ENCODE results near the gene CNDP2. TPM values are rescaled to one million over a fixed set of nuclear protein-coding genes. Genes with fewer than 3 reads are reported as not detected.

The CNDP2 gene
- total and polyA plus RNA-seq, 2 donors (not counting 1 experiment from before 2014, with no cell fraction given) = 121 to 182 TPM

- no peak overlapping the region for H2AFZ ChIP-seq (ENCODE audit: insufficient read depth, low read depth, low read length, poor library complexity, severe bottlenecking)
- ChIA-PET POLR2A (no interaction called here), CTCF (interaction anchor here (1.6 kb wide), 1 partner anchor 16 kb away, joined by 10 read pairs; no protein-coding TSS in a partner anchor)
- Mint-ChIP-seq H3K4me3 (no peak overlapping the region), H3K27me3 (peaks cover 13% of the 10 kb centered on the region), H3K9me3 (ENCODE audit: insufficient read depth) (peaks cover 7% of the 10 kb centered on the region), H3K27ac (no peak overlapping the region), H3K4me1 (peaks cover 4% of the 10 kb centered on the region)
- H3K27ac ChIP-seq (ENCODE audit: low read length in 2 of 2) = no peak overlapping the region
- H4K20me1 ChIP-seq (ENCODE audit: control insufficient read depth, insufficient read depth, low read length, poor library complexity, severe bottlenecking) = no peaks in the 10 kb centered on the region
- H3K36me3 ChIP-seq (replicated peaks in 1 of 2; ENCODE audit: control extremely low read depth in 1 of 2, control insufficient read depth in 1 of 2, extremely low read depth in 1 of 2, insufficient read depth in 2 of 2, low read length in 1 of 2) = no peaks in the 10 kb centered on the region
- H3K4me1 ChIP-seq (ENCODE audit: control insufficient read depth in 2 of 2, insufficient read depth in 2 of 2, low read length in 2 of 2) = no peaks in the 10 kb centered on the region
- H3K9me3 ChIP-seq (ENCODE audit: control extremely low read depth in 1 of 3, control insufficient read depth in 2 of 3, insufficient read depth in 1 of 3, low read length in 2 of 3) = peaks cover 1 to 8% (median 3%) of the 10 kb centered on the region in 3 donors
- no peaks in the 10 kb centered on the region for H3K79me2 ChIP-seq (ENCODE audit: control insufficient read depth, insufficient read depth, low read length)
- WGBS (ENCODE audit: insufficient coverage) = 93% methylated on average over 1 of the region's 7 CpGs
- ATAC-seq (ENCODE audit: low read depth) (no peak), DNase-seq (no peak)
- H3K9ac ChIP-seq (ENCODE audit: low read length) = no peak overlapping the region
- H3K27me3 ChIP-seq (replicated peaks in 1 of 4; ENCODE audit: control extremely low read depth in 1 of 4, control insufficient read depth in 3 of 4, insufficient read depth in 4 of 4, low read length in 3 of 4) = peaks cover 0 to 6% (median 0%) of the 10 kb centered on the region in 4 experiments
- intact Hi-C loops (cut with micrococcal nuclease) = no loop called here
- H3K4me2 ChIP-seq (replicated peaks; ENCODE audit: low read depth, low read length, poor library complexity, severe bottlenecking) = no peak overlapping the region
- TF ChIP-seq CTCF (IDR thresholded peaks at IDR 0.05) (no peak), EZH2 (IDR thresholded peaks at IDR 0.05; ENCODE audit: borderline replicate concordance, insufficient read depth, low read depth, low read length, poor library complexity, severe bottlenecking) (no peak)
- no peak overlapping the region for H3K4me3 ChIP-seq (ENCODE audit: control extremely low read depth in 1 of 5, extremely low read depth in 1 of 5, insufficient read depth in 1 of 5, low read depth in 2 of 5, low read length in 4 of 5)
Measured at GRCh38 chr18:74567822-74568221, 71.7 kb downstream of the CNDP2 start.

GRCh38 chr18:74569401-74569800 is 73.2 kb downstream of the CNDP2 start:
- ATAC-seq (ENCODE audit: low read depth) = no peak
- H3K36me3 ChIP-seq (replicated peaks in 1 of 2; ENCODE audit: control extremely low read depth in 1 of 2, control insufficient read depth in 1 of 2, extremely low read depth in 1 of 2, insufficient read depth in 2 of 2, low read length in 1 of 2) = no peaks in the 10 kb centered on the region
- POLR2A ChIA-PET = no interaction called here
- no peak overlapping the region for H3K9ac ChIP-seq (ENCODE audit: low read length)
- no peak overlapping the region for H3K4me3 ChIP-seq (ENCODE audit: control extremely low read depth in 1 of 5, extremely low read depth in 1 of 5, insufficient read depth in 1 of 5, low read depth in 2 of 5, low read length in 4 of 5)
- Mint-ChIP-seq H3K27ac (no peak overlapping the region), H3K9me3 (ENCODE audit: insufficient read depth) (peaks cover 7% of the 10 kb centered on the region), H3K4me3 (no peak overlapping the region), H3K27me3 (peaks cover 13% of the 10 kb centered on the region), H3K4me1 (peaks cover 4% of the 10 kb centered on the region)
- DNase-seq = no peak
- intact Hi-C loops (cut with micrococcal nuclease) = no loop called here
- H3K27ac ChIP-seq (ENCODE audit: low read length in 2 of 2) = no peak overlapping the region
- H3K4me2 ChIP-seq (replicated peaks; ENCODE audit: low read depth, low read length, poor library complexity, severe bottlenecking) = no peak overlapping the region
- H3K27me3 ChIP-seq (replicated peaks in 1 of 4; ENCODE audit: control extremely low read depth in 1 of 4, control insufficient read depth in 3 of 4, insufficient read depth in 4 of 4, low read length in 3 of 4) = peaks cover 0 to 6% (median 0%) of the 10 kb centered on the region in 4 experiments
- no peaks in the 10 kb centered on the region for H4K20me1 ChIP-seq (ENCODE audit: control insufficient read depth, insufficient read depth, low read length, poor library complexity, severe bottlenecking)
- TF ChIP-seq CTCF (IDR thresholded peaks at IDR 0.05) (no peak), EZH2 (IDR thresholded peaks at IDR 0.05; ENCODE audit: borderline replicate concordance, insufficient read depth, low read depth, low read length, poor library complexity, severe bottlenecking) (no peak)
- no peaks in the 10 kb centered on the region for H3K4me1 ChIP-seq (ENCODE audit: control insufficient read depth in 2 of 2, insufficient read depth in 2 of 2, low read length in 2 of 2)
- no peaks in the 10 kb centered on the region for H3K79me2 ChIP-seq (ENCODE audit: control insufficient read depth, insufficient read depth, low read length)
- 100% methylated on average over 3 of the region's 4 CpGs for WGBS (ENCODE audit: insufficient coverage)
- H2AFZ ChIP-seq (ENCODE audit: insufficient read depth, low read depth, low read length, poor library complexity, severe bottlenecking) = no peak overlapping the region
- peaks cover 1 to 8% (median 3%) of the 10 kb centered on the region in 3 donors for H3K9me3 ChIP-seq (ENCODE audit: control extremely low read depth in 1 of 3, control insufficient read depth in 2 of 3, insufficient read depth in 1 of 3, low read length in 2 of 3)
- CTCF ChIA-PET = interaction anchor here (0.7 to 1.6 kb wide), 2 partner anchors 18 to 682 kb away, joined by 3 to 10 read pairs; no protein-coding TSS in a partner anchor

All from B cell (primary cell).